K562 (cell line): ENCODE measurements around the gene C5orf22.

ENCODE experiments used
- CCAR2 ChIP-seq: fragments of 200-400 bp; formaldehyde crosslinking; IDR thresholded peaks from 2 replicates; pipeline ENCODE4 v1.6.1; 2017; ENCODE audit warnings: mild to moderate bottlenecking, low read depth, low read length
- CREB1 ChIP-seq, 2 experiments: sonication (generic) in 1 of 2; formaldehyde crosslinking in 1 of 2; IDR thresholded peaks; 2 replicates each; pipeline versions ENCODE4 v1.6.1 to v1.8.0; 2012 to 2022; ENCODE audit warnings: inconsistent platforms in 1 of 2, mild to moderate bottlenecking in 1 of 2, missing genetic modification reagents in 1 of 2, moderate library complexity in 1 of 2
- IRF2 ChIP-seq: sonication (generic); formaldehyde crosslinking; IDR thresholded peaks from 2 replicates; pipeline ENCODE4 v1.8.1; 2022; ENCODE audit warnings: mild to moderate bottlenecking, missing genetic modification reagents
- POLR2AphosphoS5 ChIP-seq: IDR thresholded peaks from 2 replicates; pipeline ENCODE4 v1.6.1; 2011; ENCODE audit warnings: mild to moderate bottlenecking, low read depth, low read length, moderate library complexity; ENCODE audit not compliant: control insufficient read depth, insufficient read depth
- RAD51 ChIP-seq: fragments of 450-650 bp; IDR thresholded peaks from 2 replicates; pipeline ENCODE4 v1.7.1; 2016; ENCODE audit warnings: low read depth, mild to moderate bottlenecking, borderline replicate concordance
- SMAD1 ChIP-seq: fragments of 150-350 bp; IDR thresholded peaks from 2 replicates; pipeline ENCODE4 v1.6.1; 2014; ENCODE audit warnings: low read length, low read depth; ENCODE audit not compliant: partially characterized antibody
- TEAD2 ChIP-seq: fragments of 450-650 bp; IDR thresholded peaks from 2 replicates; pipeline ENCODE4 v1.6.1; 2016; ENCODE audit warnings: missing genetic modification characterization, control low read depth, missing compliant biosample characterization
- TGIF2 ChIP-seq: sonication (generic); formaldehyde crosslinking; IDR thresholded peaks from 2 replicates; pipeline ENCODE4 v1.8.1; 2022; ENCODE audit warnings: mild to moderate bottlenecking, missing genetic modification reagents, moderate library complexity
- TF ChIP-seq, protein P1 (sequence below), 3 experiments: IDR thresholded peaks in 2 of 3; conservative IDR thresholded peaks in 1 of 3; 2 replicates each; pipeline ENCODE4 v1.5.1; 2011 to 2012; ENCODE audit warnings: low read length in 3 of 3, mild to moderate bottlenecking in 3 of 3, control low read depth in 2 of 3, improper control_type of control experiment in 1 of 3, inconsistent platforms in 1 of 3, low read depth in 1 of 3, mixed read lengths in 1 of 3, moderate library complexity in 1 of 3; ENCODE audit not compliant: insufficient read depth in 2 of 3
- TF ChIP-seq, protein P2 (sequence below): sonication (generic); formaldehyde crosslinking; IDR thresholded peaks from 2 replicates; pipeline ENCODE4 v1.8.1; 2023; ENCODE audit warnings: mild to moderate bottlenecking, missing genetic modification reagents
- TF ChIP-seq, protein P3 (sequence below): fragments of 450-650 bp; IDR thresholded peaks from one replicate; pipeline ENCODE4 v1.6.1; 2018; ENCODE audit warnings: mild to moderate bottlenecking, moderate library complexity; ENCODE audit not compliant: partially characterized antibody

DNA sequence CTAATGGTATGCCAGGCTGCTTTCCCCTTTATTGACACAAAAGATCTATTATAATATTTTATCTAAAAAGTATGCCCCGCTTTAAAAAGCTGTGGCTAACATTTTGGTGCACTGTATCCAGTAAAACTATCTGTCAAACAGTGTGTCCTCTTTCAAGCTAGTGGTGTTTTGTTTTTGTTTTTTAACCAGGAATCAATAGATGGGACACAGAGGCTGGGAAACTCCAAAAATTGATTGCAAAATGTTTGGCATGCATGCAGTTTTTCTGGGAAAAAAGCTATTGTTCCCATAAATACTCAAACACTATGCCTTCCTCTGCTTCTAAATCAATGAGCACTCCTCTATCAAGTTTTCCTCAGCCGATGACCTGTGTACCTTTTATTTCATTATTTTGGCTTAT is 72.5 kb downstream of the C5orf22 start:
- TF ChIP-seq POLR2AphosphoS5 (no peak), SMAD1 (no peak), TGIF2 (CRISPR knock-in tag) (no peak), CREB1 (IDR thresholded peaks at IDR 0.05) (no peak), CREB1 (CRISPR knock-in tag; IDR thresholded peaks at IDR 0.05) (no peak), RAD51 (no peak), CCAR2 (no peak), IRF2 (CRISPR knock-in tag) (no peak), TEAD2 (no peak)
- TF ChIP-seq, protein P1, sequence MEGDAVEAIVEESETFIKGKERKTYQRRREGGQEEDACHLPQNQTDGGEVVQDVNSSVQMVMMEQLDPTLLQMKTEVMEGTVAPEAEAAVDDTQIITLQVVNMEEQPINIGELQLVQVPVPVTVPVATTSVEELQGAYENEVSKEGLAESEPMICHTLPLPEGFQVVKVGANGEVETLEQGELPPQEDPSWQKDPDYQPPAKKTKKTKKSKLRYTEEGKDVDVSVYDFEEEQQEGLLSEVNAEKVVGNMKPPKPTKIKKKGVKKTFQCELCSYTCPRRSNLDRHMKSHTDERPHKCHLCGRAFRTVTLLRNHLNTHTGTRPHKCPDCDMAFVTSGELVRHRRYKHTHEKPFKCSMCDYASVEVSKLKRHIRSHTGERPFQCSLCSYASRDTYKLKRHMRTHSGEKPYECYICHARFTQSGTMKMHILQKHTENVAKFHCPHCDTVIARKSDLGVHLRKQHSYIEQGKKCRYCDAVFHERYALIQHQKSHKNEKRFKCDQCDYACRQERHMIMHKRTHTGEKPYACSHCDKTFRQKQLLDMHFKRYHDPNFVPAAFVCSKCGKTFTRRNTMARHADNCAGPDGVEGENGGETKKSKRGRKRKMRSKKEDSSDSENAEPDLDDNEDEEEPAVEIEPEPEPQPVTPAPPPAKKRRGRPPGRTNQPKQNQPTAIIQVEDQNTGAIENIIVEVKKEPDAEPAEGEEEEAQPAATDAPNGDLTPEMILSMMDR (IDR thresholded peaks at IDR 0.05 in 2 of 3, conservative IDR thresholded peaks at IDR 0.05 in 1 of 3; ENCODE audit: insufficient read depth in 2 of 3, low read depth in 1 of 3, low read length in 3 of 3), result no peak
- TF ChIP-seq, protein P2, sequence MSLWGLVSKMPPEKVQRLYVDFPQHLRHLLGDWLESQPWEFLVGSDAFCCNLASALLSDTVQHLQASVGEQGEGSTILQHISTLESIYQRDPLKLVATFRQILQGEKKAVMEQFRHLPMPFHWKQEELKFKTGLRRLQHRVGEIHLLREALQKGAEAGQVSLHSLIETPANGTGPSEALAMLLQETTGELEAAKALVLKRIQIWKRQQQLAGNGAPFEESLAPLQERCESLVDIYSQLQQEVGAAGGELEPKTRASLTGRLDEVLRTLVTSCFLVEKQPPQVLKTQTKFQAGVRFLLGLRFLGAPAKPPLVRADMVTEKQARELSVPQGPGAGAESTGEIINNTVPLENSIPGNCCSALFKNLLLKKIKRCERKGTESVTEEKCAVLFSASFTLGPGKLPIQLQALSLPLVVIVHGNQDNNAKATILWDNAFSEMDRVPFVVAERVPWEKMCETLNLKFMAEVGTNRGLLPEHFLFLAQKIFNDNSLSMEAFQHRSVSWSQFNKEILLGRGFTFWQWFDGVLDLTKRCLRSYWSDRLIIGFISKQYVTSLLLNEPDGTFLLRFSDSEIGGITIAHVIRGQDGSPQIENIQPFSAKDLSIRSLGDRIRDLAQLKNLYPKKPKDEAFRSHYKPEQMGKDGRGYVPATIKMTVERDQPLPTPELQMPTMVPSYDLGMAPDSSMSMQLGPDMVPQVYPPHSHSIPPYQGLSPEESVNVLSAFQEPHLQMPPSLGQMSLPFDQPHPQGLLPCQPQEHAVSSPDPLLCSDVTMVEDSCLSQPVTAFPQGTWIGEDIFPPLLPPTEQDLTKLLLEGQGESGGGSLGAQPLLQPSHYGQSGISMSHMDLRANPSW (CRISPR knock-in tag), result no peak
- TF ChIP-seq, protein P3, sequence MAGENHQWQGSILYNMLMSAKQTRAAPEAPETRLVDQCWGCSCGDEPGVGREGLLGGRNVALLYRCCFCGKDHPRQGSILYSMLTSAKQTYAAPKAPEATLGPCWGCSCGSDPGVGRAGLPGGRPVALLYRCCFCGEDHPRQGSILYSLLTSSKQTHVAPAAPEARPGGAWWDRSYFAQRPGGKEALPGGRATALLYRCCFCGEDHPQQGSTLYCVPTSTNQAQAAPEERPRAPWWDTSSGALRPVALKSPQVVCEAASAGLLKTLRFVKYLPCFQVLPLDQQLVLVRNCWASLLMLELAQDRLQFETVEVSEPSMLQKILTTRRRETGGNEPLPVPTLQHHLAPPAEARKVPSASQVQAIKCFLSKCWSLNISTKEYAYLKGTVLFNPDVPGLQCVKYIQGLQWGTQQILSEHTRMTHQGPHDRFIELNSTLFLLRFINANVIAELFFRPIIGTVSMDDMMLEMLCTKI, result no peak
